Thyroid gland (tissue), 4 donors: ENCODE measurements around the gene ARHGEF4.

Experiments
- CTCF ChIP-seq, 6 experiments: fragments of 200-600 bp in 3 of 6; fragments of 450-650 bp in 3 of 6; sonication (generic) in 3 of 6; IDR thresholded peaks; one replicate each; pipeline ENCODE4 v1.5.1; 2016 to 2019; ENCODE audit warnings: antibody characterized with exemption in 6 of 6, mild to moderate bottlenecking in 2 of 6, inconsistent platforms in 1 of 6, moderate library complexity in 1 of 6
- POLR2A ChIP-seq, 2 donors: fragments of 450-650 bp; IDR thresholded peaks; one replicate each; pipeline ENCODE4 v1.6.1; 2017; ENCODE audit warnings: antibody characterized with exemption in 2 of 2, mild to moderate bottlenecking in 2 of 2, moderate library complexity in 1 of 2

- TF ChIP-seq CTCF (IDR thresholded peaks at IDR 0.05) (no peak), POLR2A (IDR thresholded peaks at IDR 0.05) (no peak)
Observed at GRCh38 chr2:131064589-131065512, 228.1 kb downstream of the ARHGEF4 start.
